HEK293 (cell line): ENCODE measurements around the gene RNF149.

Experiments
- CTCF ChIA-PET: fragments of 350-600 bp; formaldehyde crosslinking; extraction: SDS; loops from one replicate; lab custom pipeline; 2021; ENCODE audit warnings: antibody characterized with exemption; lab: Yijun Ruan, JAX
- POLR2A ChIA-PET: fragments of 300-600 bp; formaldehyde crosslinking; extraction: SDS; loops from one replicate; lab custom pipeline; 2020; ENCODE audit warnings: antibody characterized with exemption, inconsistent platforms; lab: Yijun Ruan, JAX
- H3K27ac ChIP-seq: fragments of 200-500 bp; sonication (Bioruptor generic); 2 replicates; pipeline ENCODE4 v1.5.1; 2014; ENCODE audit warnings: low read depth, low read length, control low read depth, inconsistent platforms; ENCODE audit errors: extremely low read depth
- H3K36me3 ChIP-seq, 2 experiments: fragments of 200-500 bp in 1 of 2; sonication (Bioruptor generic) in 1 of 2; 1 replicate in 1 of 2; 2 replicates in 1 of 2; pipeline ENCODE4 v1.5.1; 2014 to 2017; ENCODE audit warnings: inconsistent platforms in 2 of 2, low read length in 2 of 2; ENCODE audit not compliant: control insufficient read depth in 2 of 2, insufficient read depth in 1 of 2
- H3K4me1 ChIP-seq: fragments of 200-500 bp; sonication (Bioruptor generic); 2 replicates; pipeline ENCODE4 v1.5.1; 2014; ENCODE audit warnings: mild to moderate bottlenecking, low read length, inconsistent platforms; ENCODE audit not compliant: control insufficient read depth, insufficient read depth
- H3K4me3 ChIP-seq: 2 replicates; pipeline ENCODE4 v1.5.1; 2011; ENCODE audit warnings: low read depth, mild to moderate bottlenecking, control low read depth, low read length, moderate library complexity
- H3K9me3 ChIP-seq: fragments of 200-500 bp; sonication (Bioruptor generic); 2 replicates; pipeline ENCODE4 v1.5.1; 2014; ENCODE audit warnings: low read depth, low read length, inconsistent platforms; ENCODE audit not compliant: control insufficient read depth, insufficient read depth
- EGR2 ChIP-seq: fragments of 450-650 bp; formaldehyde crosslinking; IDR thresholded peaks from 2 replicates; pipeline ENCODE4 v1.5.1; 2016; ENCODE audit warnings: low read depth, missing biosample characterization, missing genetic modification characterization
- GLI2 ChIP-seq: fragments of 450-650 bp; formaldehyde crosslinking; IDR thresholded peaks from 2 replicates; pipeline ENCODE4; 2017; ENCODE audit warnings: missing biosample characterization, missing genetic modification characterization, low read depth, borderline replicate concordance
- SCRT2 ChIP-seq: fragments of 450-650 bp; formaldehyde crosslinking; IDR thresholded peaks from 2 replicates; pipeline ENCODE4 v1.5.1; 2016; ENCODE audit warnings: missing biosample characterization, missing genetic modification characterization
- ZBTB20 ChIP-seq: fragments of 450-650 bp; formaldehyde crosslinking; IDR thresholded peaks from 2 replicates; pipeline ENCODE4 v1.5.1; 2016; ENCODE audit warnings: missing biosample characterization, missing genetic modification characterization
- ZNF214 ChIP-seq: fragments of 450-650 bp; formaldehyde crosslinking; IDR thresholded peaks from 2 replicates; pipeline ENCODE4 v1.5.1; 2017; ENCODE audit warnings: missing biosample characterization, mild to moderate bottlenecking, missing genetic modification characterization, borderline replicate concordance
- ZNF24 ChIP-seq: fragments of 450-650 bp; formaldehyde crosslinking; IDR thresholded peaks from 2 replicates; pipeline ENCODE4 v1.5.1; 2016; ENCODE audit warnings: missing biosample characterization, missing genetic modification characterization
- ZNF274 ChIP-seq, 2 experiments: fragments of 200-500 bp in 1 of 2; fragments of 450-650 bp in 1 of 2; sonication (Bioruptor generic) in 1 of 2; formaldehyde crosslinking in 1 of 2; IDR thresholded peaks; 2 replicates each; pipeline versions ENCODE4 v1.5.1 to v1.6.1; 2014 to 2016; ENCODE audit warnings: borderline replicate concordance in 1 of 2, inconsistent platforms in 1 of 2, low read length in 1 of 2, missing biosample characterization in 1 of 2, missing genetic modification characterization in 1 of 2
- ZNF335 ChIP-seq: fragments of 450-650 bp; formaldehyde crosslinking; conservative IDR thresholded peaks from 2 replicates; pipeline ENCODE4 v1.5.1; 2016; ENCODE audit warnings: missing biosample characterization, missing genetic modification characterization
- ZNF354C ChIP-seq: fragments of 450-650 bp; formaldehyde crosslinking; IDR thresholded peaks from 2 replicates; pipeline ENCODE4 v1.5.1; 2016; ENCODE audit warnings: missing biosample characterization, missing genetic modification characterization, low read depth, borderline replicate concordance
- ZNF473 ChIP-seq: fragments of 450-650 bp; formaldehyde crosslinking; IDR thresholded peaks from 2 replicates; pipeline ENCODE4 v1.5.1; 2017; ENCODE audit warnings: missing biosample characterization, missing genetic modification characterization
- ZNF510 ChIP-seq: fragments of 450-650 bp; formaldehyde crosslinking; IDR thresholded peaks from 2 replicates; pipeline ENCODE4 v1.5.1; 2018; ENCODE audit warnings: mild to moderate bottlenecking, missing genetic modification characterization, missing biosample characterization; ENCODE audit not compliant: insufficient replicate concordance
- ZNF560 ChIP-seq: fragments of 450-650 bp; formaldehyde crosslinking; IDR thresholded peaks from 2 replicates; pipeline ENCODE4 v1.5.1; 2017; ENCODE audit warnings: missing biosample characterization, missing genetic modification characterization, borderline replicate concordance
- ZNF561 ChIP-seq: fragments of 450-650 bp; IDR thresholded peaks from 2 replicates; pipeline ENCODE4 v1.5.1; 2018; ENCODE audit warnings: missing biosample characterization, missing genetic modification characterization, borderline replicate concordance
- ZNF658 ChIP-seq: fragments of 450-650 bp; formaldehyde crosslinking; IDR thresholded peaks from 2 replicates; pipeline ENCODE4; 2016; ENCODE audit warnings: missing biosample characterization, missing genetic modification characterization
- ZNF660 ChIP-seq: fragments of 450-650 bp; IDR thresholded peaks from 2 replicates; pipeline ENCODE4 v1.5.1; 2018; ENCODE audit warnings: missing biosample characterization, mild to moderate bottlenecking, missing genetic modification characterization
- ZNF701 ChIP-seq: fragments of 450-650 bp; formaldehyde crosslinking; IDR thresholded peaks from 2 replicates; pipeline ENCODE4 v1.5.1; 2016; ENCODE audit warnings: missing biosample characterization, missing genetic modification characterization
- TF ChIP-seq, protein P1 (sequence below): fragments of 450-650 bp; formaldehyde crosslinking; IDR thresholded peaks from 2 replicates; pipeline ENCODE4 v1.5.1; 2017; ENCODE audit warnings: missing biosample characterization, missing genetic modification characterization
- TF ChIP-seq, protein P2 (sequence below): fragments of 450-650 bp; formaldehyde crosslinking; IDR thresholded peaks from 2 replicates; pipeline ENCODE4 v1.5.1; 2017; ENCODE audit warnings: missing biosample characterization, missing genetic modification characterization
- TF ChIP-seq, protein P3 (sequence below): fragments of 450-650 bp; formaldehyde crosslinking; IDR thresholded peaks from 2 replicates; pipeline ENCODE4 v1.5.1; 2017; ENCODE audit warnings: missing biosample characterization, missing genetic modification characterization
- TF ChIP-seq, protein P4 (sequence below): fragments of 450-650 bp; formaldehyde crosslinking; IDR thresholded peaks from 2 replicates; pipeline ENCODE4 v1.5.1; 2016; ENCODE audit warnings: missing biosample characterization, missing genetic modification characterization
- TF ChIP-seq, protein P5 (sequence below): fragments of 450-650 bp; formaldehyde crosslinking; IDR thresholded peaks from 2 replicates; pipeline ENCODE4 v1.5.0; 2017; ENCODE audit warnings: missing biosample characterization, missing genetic modification characterization, borderline replicate concordance

Gene RNF149

DNA sequence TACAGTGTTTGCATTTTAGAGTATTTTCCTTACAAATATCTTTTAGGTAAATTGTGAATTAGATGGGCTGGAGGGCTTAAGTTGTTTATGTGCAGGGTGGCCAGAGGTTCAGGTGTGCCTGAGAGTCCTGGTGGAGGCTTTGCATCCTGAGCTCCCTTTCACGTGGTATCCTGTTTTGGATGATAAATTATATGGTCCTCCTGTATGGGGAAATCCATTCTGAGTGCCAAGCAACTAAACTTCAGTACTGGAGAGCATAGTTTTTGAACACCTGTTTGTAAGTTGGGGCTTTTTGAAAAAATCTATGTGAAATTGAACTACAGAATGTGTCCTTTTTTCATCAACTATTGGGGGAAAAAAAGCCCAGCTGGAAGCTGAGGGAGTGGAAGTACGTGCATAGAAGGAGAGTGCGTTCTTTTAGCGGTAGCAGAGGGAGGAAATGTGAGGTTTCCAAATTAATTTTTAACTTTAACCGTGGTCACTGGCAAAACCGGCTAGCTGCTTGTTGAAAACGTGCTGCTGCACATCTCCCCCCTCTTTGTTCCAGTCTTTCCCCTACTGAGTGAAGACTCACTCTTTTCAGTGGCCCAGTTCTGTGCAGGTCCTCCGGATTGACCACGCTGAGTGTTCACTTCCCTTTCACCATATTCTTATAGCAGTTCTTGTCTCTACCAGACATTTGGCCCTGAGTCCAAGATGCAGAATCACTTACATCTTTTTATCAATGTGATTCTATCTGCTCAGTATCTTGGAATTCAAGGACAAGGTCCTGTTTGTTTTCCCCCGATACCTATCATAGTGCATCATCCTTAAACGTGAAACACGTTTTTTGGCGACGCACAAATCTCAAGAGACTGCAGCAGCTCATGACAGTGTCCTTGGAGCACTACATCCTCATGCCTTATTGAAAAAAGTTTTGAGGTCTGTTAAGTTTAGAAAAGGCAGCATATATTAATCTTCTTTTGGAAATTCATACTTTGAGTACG lies 40.5 kb downstream of the RNF149 start (continued):
- TF ChIP-seq, protein P1, sequence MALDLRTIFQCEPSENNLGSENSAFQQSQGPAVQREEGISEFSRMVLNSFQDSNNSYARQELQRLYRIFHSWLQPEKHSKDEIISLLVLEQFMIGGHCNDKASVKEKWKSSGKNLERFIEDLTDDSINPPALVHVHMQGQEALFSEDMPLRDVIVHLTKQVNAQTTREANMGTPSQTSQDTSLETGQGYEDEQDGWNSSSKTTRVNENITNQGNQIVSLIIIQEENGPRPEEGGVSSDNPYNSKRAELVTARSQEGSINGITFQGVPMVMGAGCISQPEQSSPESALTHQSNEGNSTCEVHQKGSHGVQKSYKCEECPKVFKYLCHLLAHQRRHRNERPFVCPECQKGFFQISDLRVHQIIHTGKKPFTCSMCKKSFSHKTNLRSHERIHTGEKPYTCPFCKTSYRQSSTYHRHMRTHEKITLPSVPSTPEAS (tag by site-specific recombination): no peak
- TF ChIP-seq ZNF274 (IDR thresholded peaks at IDR 0.05; ENCODE audit: low read length) (no peak), ZNF274 (tag by site-specific recombination; IDR thresholded peaks at IDR 0.05; ENCODE audit: borderline replicate concordance) (no peak), ZNF473 (no peak), ZNF214 (tag by site-specific recombination) (no peak), ZNF560 (tag by site-specific recombination) (no peak), ZNF561 (no peak), ZNF354C (tag by site-specific recombination) (no peak), ZNF658 (tag by site-specific recombination) (no peak), EGR2 (no peak)
- TF ChIP-seq, protein P2, sequence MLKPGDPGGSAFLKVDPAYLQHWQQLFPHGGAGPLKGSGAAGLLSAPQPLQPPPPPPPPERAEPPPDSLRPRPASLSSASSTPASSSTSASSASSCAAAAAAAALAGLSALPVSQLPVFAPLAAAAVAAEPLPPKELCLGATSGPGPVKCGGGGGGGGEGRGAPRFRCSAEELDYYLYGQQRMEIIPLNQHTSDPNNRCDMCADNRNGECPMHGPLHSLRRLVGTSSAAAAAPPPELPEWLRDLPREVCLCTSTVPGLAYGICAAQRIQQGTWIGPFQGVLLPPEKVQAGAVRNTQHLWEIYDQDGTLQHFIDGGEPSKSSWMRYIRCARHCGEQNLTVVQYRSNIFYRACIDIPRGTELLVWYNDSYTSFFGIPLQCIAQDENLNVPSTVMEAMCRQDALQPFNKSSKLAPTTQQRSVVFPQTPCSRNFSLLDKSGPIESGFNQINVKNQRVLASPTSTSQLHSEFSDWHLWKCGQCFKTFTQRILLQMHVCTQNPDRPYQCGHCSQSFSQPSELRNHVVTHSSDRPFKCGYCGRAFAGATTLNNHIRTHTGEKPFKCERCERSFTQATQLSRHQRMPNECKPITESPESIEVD (tag by site-specific recombination): no peak

DNA sequence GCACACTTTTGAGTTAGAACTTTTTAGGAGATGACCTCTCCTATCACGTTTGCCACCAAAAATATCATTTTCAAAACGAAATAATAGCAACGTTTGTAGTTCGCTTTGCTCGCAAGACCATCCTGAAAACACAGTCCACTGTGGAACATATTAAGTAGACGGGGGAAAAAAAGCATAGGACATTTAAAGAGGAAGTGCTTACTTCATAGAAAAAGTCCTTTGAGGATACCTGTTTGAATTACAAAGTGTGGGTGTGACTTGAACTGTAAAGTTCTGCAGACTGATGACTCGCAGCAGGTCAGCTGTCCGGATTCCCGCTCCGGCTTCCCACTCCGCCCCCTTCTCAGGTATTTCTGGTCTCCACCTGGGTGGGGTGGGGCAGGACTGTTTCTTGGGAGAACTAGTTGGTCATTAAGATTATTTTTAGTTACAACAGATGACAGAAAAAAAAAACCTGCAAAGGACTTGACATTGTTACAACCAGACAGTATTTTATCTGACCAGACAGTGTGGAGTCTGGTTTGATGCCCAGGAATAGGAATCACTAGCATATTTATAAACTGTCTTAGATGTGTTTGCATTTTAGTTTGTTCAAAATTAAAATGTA lies 42.5 kb downstream of the RNF149 start:
- ChIA-PET POLR2A (no interaction called here), CTCF (interaction anchor here (0.7 kb wide), 1 partner anchor 23 kb away, joined by 3 read pairs; no protein-coding TSS in a partner anchor)
- no peaks in the 10 kb centered on the region for H3K9me3 ChIP-seq
- TF ChIP-seq SCRT2 (tag by site-specific recombination): 0 out of 2 replicates have a peak, but pooled peaks have one; percentile 15
- no peak for TF ChIP-seq GLI2 (tag by site-specific recombination)
- H3K36me3 ChIP-seq: peaks cover 41 to 90% of the 10 kb centered on the region in 2 experiments
- no peak overlapping the region for H3K4me3 ChIP-seq
- H3K4me1 ChIP-seq: no peaks in the 10 kb centered on the region
- H3K27ac ChIP-seq: no peak overlapping the region

DNA sequence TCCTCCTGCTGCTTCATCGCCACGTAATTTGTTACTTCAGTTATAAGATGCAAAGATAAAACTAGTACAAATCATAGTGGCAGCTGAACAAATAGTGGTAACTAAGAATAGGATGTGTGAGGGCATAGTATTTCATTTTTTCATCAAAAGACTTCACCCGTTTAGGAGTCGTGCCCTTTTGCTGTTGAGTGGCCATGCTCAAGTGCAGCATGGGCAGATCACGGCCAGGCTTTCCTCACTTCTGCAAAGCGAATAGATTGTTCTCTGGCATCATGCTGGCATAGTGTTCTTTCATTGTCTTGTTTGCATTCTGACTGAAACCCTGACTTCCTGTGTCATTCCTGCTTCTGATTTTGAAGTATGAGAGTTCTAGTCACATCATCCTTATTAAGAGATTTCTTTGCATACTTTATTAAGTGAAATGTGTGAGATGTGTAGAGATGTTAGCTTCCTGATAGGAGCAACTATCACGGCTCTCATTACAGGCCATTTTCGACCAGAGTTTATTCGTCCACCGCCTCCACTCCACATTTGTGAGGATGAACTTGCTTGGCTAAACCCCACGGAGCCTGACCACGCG lies 44.1 kb downstream of the RNF149 start:
- no peaks in the 10 kb centered on the region for H3K4me1 ChIP-seq
- ChIA-PET CTCF (no interaction called here), POLR2A (no interaction called here)
- H3K36me3 ChIP-seq: peaks cover 30 to 87% of the 10 kb centered on the region in 2 experiments
- no peak overlapping the region for H3K4me3 ChIP-seq
- H3K27ac ChIP-seq: no peak overlapping the region
- H3K9me3 ChIP-seq: no peaks in the 10 kb centered on the region
- TF ChIP-seq ZNF510 (no peak), ZNF701 (no peak), ZNF660 (no peak), ZNF24 (tag by site-specific recombination) (no peak), ZNF335 (tag by site-specific recombination) (no peak), ZBTB20 (tag by site-specific recombination) (no peak)
- TF ChIP-seq, protein P3, sequence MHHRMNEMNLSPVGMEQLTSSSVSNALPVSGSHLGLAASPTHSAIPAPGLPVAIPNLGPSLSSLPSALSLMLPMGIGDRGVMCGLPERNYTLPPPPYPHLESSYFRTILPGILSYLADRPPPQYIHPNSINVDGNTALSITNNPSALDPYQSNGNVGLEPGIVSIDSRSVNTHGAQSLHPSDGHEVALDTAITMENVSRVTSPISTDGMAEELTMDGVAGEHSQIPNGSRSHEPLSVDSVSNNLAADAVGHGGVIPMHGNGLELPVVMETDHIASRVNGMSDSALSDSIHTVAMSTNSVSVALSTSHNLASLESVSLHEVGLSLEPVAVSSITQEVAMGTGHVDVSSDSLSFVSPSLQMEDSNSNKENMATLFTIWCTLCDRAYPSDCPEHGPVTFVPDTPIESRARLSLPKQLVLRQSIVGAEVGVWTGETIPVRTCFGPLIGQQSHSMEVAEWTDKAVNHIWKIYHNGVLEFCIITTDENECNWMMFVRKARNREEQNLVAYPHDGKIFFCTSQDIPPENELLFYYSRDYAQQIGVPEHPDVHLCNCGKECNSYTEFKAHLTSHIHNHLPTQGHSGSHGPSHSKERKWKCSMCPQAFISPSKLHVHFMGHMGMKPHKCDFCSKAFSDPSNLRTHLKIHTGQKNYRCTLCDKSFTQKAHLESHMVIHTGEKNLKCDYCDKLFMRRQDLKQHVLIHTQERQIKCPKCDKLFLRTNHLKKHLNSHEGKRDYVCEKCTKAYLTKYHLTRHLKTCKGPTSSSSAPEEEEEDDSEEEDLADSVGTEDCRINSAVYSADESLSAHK (tag by site-specific recombination): no peak
- TF ChIP-seq, protein P4, sequence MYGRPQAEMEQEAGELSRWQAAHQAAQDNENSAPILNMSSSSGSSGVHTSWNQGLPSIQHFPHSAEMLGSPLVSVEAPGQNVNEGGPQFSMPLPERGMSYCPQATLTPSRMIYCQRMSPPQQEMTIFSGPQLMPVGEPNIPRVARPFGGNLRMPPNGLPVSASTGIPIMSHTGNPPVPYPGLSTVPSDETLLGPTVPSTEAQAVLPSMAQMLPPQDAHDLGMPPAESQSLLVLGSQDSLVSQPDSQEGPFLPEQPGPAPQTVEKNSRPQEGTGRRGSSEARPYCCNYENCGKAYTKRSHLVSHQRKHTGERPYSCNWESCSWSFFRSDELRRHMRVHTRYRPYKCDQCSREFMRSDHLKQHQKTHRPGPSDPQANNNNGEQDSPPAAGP: no peak
- TF ChIP-seq, protein P5, sequence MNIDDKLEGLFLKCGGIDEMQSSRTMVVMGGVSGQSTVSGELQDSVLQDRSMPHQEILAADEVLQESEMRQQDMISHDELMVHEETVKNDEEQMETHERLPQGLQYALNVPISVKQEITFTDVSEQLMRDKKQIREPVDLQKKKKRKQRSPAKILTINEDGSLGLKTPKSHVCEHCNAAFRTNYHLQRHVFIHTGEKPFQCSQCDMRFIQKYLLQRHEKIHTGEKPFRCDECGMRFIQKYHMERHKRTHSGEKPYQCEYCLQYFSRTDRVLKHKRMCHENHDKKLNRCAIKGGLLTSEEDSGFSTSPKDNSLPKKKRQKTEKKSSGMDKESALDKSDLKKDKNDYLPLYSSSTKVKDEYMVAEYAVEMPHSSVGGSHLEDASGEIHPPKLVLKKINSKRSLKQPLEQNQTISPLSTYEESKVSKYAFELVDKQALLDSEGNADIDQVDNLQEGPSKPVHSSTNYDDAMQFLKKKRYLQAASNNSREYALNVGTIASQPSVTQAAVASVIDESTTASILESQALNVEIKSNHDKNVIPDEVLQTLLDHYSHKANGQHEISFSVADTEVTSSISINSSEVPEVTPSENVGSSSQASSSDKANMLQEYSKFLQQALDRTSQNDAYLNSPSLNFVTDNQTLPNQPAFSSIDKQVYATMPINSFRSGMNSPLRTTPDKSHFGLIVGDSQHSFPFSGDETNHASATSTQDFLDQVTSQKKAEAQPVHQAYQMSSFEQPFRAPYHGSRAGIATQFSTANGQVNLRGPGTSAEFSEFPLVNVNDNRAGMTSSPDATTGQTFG (tag by site-specific recombination): no peak
